K562 (cell line): ENCODE measurements around the gene ZNF865. TPM values are rescaled to one million over a fixed set of nuclear protein-coding genes. Genes with fewer than 3 reads are reported as not detected.

Experiments used
- CUX1 ChIP-seq: fragments of 200-800 bp; sonication (Bioruptor generic); IDR thresholded peaks from 2 replicates; pipeline ENCODE4 v1.6.1; 2016; ENCODE audit warnings: missing genetic modification characterization, missing compliant biosample characterization
- DACH1 ChIP-seq: fragments of 450-650 bp; IDR thresholded peaks from 2 replicates; pipeline ENCODE4 v1.6.1; 2018; ENCODE audit not compliant: partially characterized antibody
- EP300 ChIP-seq: IDR thresholded peaks from 2 replicates; pipeline ENCODE4 v1.6.1; 2012; ENCODE audit warnings: low read length, improper control_type of control experiment
- HDAC1 ChIP-seq, 2 experiments: fragments of 450-650 bp; IDR thresholded peaks; 2 replicates each; pipeline ENCODE4 v1.6.1; 2016 to 2017; ENCODE audit warnings: inconsistent platforms in 1 of 2, mild to moderate bottlenecking in 1 of 2, moderate library complexity in 1 of 2
- HDGF ChIP-seq: fragments of 450-650 bp; IDR thresholded peaks from 2 replicates; pipeline ENCODE4 v1.6.1; 2016
- IFI16 ChIP-seq: fragments of 250-450 bp; sonication (Bioruptor Pico); IDR thresholded peaks from 2 replicates; pipeline ENCODE4 v2.1.2; 2022; ENCODE audit warnings: mild to moderate bottlenecking, inconsistent platforms
- MAFK ChIP-seq: IDR thresholded peaks from 2 replicates; pipeline ENCODE4 v1.6.1; 2011; ENCODE audit warnings: low read length, improper control_type of control experiment
- MBD1 ChIP-seq: fragments of 250-450 bp; sonication (Bioruptor Pico); IDR thresholded peaks from 2 replicates; pipeline ENCODE4 v1.8.0; 2022; ENCODE audit warnings: inconsistent platforms
- NR4A1 ChIP-seq, 2 experiments: fragments of 250-450 bp in 1 of 2; fragments of 450-650 bp in 1 of 2; sonication (Bioruptor Pico) in 1 of 2; IDR thresholded peaks; 2 replicates each; pipeline versions ENCODE4 v1.4.0 to v1.6.1; 2016 to 2020; ENCODE audit warnings: mild to moderate bottlenecking in 2 of 2, missing compliant biosample characterization in 1 of 2, missing genetic modification characterization in 1 of 2, moderate library complexity in 1 of 2
- RBM39 ChIP-seq: fragments of 200-400 bp; formaldehyde crosslinking; optimal IDR thresholded peaks from 2 replicates; pipeline ENCODE3; 2018; ENCODE audit warnings: low read depth, low read length
- SMAD4 ChIP-seq: fragments of 250-450 bp; sonication (Bioruptor Pico); conservative IDR thresholded peaks from 2 replicates; pipeline ENCODE4 v1.8.0; 2021; ENCODE audit warnings: inconsistent platforms, mild to moderate bottlenecking, moderate library complexity
- SMARCC2 ChIP-seq: fragments of 450-650 bp; IDR thresholded peaks from 2 replicates; pipeline ENCODE4 v1.6.1; 2017; ENCODE audit warnings: antibody characterized with exemption, moderate library complexity, mild to moderate bottlenecking, low read depth
- SP1 ChIP-seq: sonication (generic); formaldehyde crosslinking; IDR thresholded peaks from 2 replicates; pipeline ENCODE4 v1.8.1; 2022; ENCODE audit warnings: mild to moderate bottlenecking, missing genetic modification reagents
- TAF7 ChIP-seq: fragments of 450-650 bp; IDR thresholded peaks from 2 replicates; pipeline ENCODE4 v1.6.1; 2016; ENCODE audit warnings: missing genetic modification characterization, missing compliant biosample characterization
- ZNF175 ChIP-seq: fragments of 200-800 bp; sonication (Bioruptor generic); IDR thresholded peaks from 2 replicates; pipeline ENCODE4 v1.6.1; 2016; ENCODE audit warnings: low read depth, mild to moderate bottlenecking, missing genetic modification characterization, missing compliant biosample characterization
- polyA plus RNA-seq, 8 experiments: library from polyadenylated mRNA; depleted of rRNA in 4 of 8; stranded (reverse) in 5 of 8; unstranded in 3 of 8; fragments of >200 nt; fragmentation: Nextera tagmentation in 2 of 8; fragmentation: Illumina TruSeq in 1 of 8; extraction: Ambion mirVana in 2 of 8; extraction: Trizol in 1 of 8; gene quantifications; 2 replicates each; pipeline versions ENCODE4 v1.2.1 to v1.2.3, GENCODE V29; 2011 to 2014; ENCODE audit warnings: inconsistent platforms in 1 of 8, missing spikeins in 1 of 8
- total RNA-seq, 7 experiments: library from RNA; depleted of rRNA in 6 of 7; stranded (reverse); fragments of >200 nt in 6 of 7; fragmentation: Illumina TruSeq in 2 of 7; extraction: Trizol in 2 of 7; gene quantifications; 2 replicates each; pipeline versions ENCODE4 v1.2.1 to v1.2.3, GENCODE V29; 2011 to 2021; ENCODE audit warnings: low replicate concordance in 1 of 7
- TF ChIP-seq, protein P1 (sequence below), 2 experiments: fragments of 450-650 bp in 1 of 2; sonication (generic) in 1 of 2; formaldehyde crosslinking in 1 of 2; IDR thresholded peaks in 1 of 2; conservative IDR thresholded peaks in 1 of 2; 2 replicates each; pipeline versions ENCODE4 v1.6.1 to v1.8.1; 2016 to 2023; ENCODE audit warnings: mild to moderate bottlenecking in 2 of 2, moderate library complexity in 2 of 2, inconsistent platforms in 1 of 2, missing genetic modification reagents in 1 of 2
- TF ChIP-seq, protein P2 (sequence below): fragments of 250-450 bp; sonication (Bioruptor Pico); IDR thresholded peaks from 2 replicates; pipeline ENCODE4 v1.5.0; 2020; ENCODE audit warnings: mild to moderate bottlenecking, borderline replicate concordance

Gene ZNF865
- total and polyA plus RNA-seq, 9 of the 15 experiments (the other 6 are each of a cell fraction or from before 2014, with no cell fraction given), result 0.40 to 18.8 (median 1.6) TPM; not detected in 2

- TF ChIP-seq, protein P1, sequence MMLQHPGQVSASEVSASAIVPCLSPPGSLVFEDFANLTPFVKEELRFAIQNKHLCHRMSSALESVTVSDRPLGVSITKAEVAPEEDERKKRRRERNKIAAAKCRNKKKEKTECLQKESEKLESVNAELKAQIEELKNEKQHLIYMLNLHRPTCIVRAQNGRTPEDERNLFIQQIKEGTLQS (IDR thresholded peaks at IDR 0.05), result no peak
- TF ChIP-seq, protein P1 (CRISPR knock-in tag; conservative IDR thresholded peaks at IDR 0.05), result peak; percentile 58; the same call in 1 of the 2 replicates
- no peak for TF ChIP-seq HDGF
- no peak for TF ChIP-seq MAFK
- no peak; the same call in 1 of the 2 replicates for TF ChIP-seq ZNF175 (CRISPR knock-in tag)
- no peak for TF ChIP-seq DACH1
- no peak for TF ChIP-seq TAF7 (tag)
- TF ChIP-seq NR4A1 (CRISPR knock-in tag; IDR thresholded peaks at IDR 0.05), result 0 out of 2 replicates have a peak, but pooled peaks have one; percentile 84
- TF ChIP-seq NR4A1 (tag; IDR thresholded peaks at IDR 0.05), result 0 out of 2 replicates have a peak, but pooled peaks have one; percentile 82
- TF ChIP-seq SMARCC2, result no peak
- TF ChIP-seq EP300, result no peak
- TF ChIP-seq MBD1 (CRISPR knock-in tag), result no peak
- TF ChIP-seq, protein P2, sequence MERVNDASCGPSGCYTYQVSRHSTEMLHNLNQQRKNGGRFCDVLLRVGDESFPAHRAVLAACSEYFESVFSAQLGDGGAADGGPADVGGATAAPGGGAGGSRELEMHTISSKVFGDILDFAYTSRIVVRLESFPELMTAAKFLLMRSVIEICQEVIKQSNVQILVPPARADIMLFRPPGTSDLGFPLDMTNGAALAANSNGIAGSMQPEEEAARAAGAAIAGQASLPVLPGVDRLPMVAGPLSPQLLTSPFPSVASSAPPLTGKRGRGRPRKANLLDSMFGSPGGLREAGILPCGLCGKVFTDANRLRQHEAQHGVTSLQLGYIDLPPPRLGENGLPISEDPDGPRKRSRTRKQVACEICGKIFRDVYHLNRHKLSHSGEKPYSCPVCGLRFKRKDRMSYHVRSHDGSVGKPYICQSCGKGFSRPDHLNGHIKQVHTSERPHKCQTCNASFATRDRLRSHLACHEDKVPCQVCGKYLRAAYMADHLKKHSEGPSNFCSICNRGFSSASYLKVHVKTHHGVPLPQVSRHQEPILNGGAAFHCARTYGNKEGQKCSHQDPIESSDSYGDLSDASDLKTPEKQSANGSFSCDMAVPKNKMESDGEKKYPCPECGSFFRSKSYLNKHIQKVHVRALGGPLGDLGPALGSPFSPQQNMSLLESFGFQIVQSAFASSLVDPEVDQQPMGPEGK (CRISPR knock-in tag), result no peak
- no peak; the same call in 1 of the 2 replicates for TF ChIP-seq SP1 (CRISPR knock-in tag)
- no peak for TF ChIP-seq CUX1 (CRISPR knock-in tag)
- TF ChIP-seq RBM39, result no peak
- peak in 1 of 2 experiments; percentile 90; a peak in 2 of 4 replicates for TF ChIP-seq HDAC1 (IDR thresholded peaks at IDR 0.05)
- peak; percentile 59 for TF ChIP-seq SMAD4 (CRISPR knock-in tag)
- TF ChIP-seq IFI16 (CRISPR knock-in tag), result no peak
Observed at GRCh38 chr19:55654868-55655647, 49.6 kb downstream of the ZNF865 start, which contains the start of gene U2AF2 (continued).
